NOMO-1 treated with DMSO at 0.1 percent for 48 hours (cell line): ENCODE measurements around the gene CPA5.

Source experiments
- DNase-seq: peaks from one replicate; lab custom pipeline; 2025; ENCODE audit not compliant: unreplicated experiment; lab: John Stamatoyannopoulos, UW

CPA5 gene

DNA sequence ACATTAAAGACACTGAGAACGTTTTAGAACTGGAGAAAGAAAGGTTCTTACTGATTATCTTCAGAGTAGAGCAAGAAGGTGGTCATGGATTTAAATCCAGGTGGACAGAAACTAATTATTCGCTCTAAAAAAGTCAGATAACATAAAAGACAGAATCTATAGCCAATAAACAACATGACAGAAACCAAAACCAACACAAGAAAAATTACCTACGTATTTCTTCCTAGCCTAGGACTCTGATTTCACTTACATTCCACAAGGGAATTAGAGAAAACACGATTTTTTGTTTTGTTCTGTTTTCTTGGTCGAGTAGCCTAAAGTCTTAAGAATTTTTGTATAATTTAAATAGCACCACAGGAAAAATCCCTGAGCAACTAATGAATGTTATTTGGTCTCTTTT, 50.8 kb downstream of the CPA5 start:
- no peak for DNase-seq

DNA sequence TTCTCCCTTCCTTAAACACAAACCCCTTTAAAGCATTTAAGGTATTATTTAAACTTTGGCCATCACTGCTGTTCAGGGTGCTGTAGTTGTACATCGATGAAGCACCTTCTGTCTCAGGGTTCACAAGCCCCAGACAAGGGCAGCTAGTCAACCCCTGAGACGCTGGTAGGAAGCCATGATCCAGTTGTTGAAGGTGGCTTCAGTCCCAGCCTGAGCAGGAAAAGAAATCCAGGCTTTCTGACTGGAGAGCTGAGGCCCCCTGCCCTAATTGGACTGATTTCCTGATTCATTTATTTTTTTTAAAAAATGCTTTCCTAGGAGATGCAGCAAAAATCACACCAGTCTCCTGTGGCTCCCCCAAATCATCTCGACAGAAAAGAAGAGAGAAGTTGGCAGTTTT, 51.5 kb downstream of the CPA5 start:
- no peak for DNase-seq

DNA sequence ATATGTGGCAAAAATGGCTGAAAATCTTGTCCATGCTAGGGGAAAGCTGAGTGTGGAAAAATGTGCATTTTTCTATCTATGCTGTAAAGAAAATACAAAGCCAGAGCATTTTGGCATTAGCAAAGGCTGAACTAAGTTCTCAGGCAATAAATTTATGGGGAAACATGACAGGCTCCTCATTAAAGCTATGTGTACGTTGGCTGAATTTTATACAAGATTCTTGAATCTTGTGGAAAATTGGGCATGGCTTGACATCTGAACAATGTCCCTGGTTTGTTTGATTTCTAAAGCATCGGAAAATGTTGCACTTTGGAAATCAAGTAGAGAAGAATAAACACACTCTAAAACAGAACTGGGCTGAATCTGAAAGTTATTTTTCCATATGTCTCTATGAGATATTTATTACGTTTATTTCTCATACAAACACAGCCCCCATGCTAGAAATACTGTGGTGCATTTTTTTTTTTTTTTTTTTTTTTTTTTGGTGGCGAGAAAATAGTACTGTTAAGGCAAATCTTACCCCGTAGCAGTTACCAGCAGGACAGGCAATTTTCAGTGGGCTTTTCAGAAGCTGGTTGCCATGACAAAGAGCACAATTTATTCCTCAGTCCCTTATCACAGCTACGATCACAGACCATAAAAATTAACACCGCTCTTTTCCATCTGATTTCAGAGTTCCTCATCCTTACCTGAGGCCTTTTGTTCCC, 52.6 kb downstream of the CPA5 start:
- DNase-seq, result no peak

DNA sequence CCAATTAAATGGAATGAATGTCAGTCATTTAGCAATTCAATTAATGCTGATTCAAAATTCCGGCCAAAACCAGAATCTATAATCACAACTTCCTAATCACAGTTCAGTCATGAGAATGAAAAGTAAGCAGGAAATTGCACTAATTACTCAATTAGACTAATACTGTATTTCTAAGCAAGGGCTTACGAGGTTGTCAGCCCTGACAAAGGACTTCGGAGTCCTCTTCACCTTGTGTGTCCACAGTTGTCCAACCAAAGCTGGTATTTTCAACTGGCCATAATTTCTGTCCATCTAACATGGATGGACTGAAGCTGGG, 53.1 kb downstream of the CPA5 start:
- no peak for DNase-seq

DNA sequence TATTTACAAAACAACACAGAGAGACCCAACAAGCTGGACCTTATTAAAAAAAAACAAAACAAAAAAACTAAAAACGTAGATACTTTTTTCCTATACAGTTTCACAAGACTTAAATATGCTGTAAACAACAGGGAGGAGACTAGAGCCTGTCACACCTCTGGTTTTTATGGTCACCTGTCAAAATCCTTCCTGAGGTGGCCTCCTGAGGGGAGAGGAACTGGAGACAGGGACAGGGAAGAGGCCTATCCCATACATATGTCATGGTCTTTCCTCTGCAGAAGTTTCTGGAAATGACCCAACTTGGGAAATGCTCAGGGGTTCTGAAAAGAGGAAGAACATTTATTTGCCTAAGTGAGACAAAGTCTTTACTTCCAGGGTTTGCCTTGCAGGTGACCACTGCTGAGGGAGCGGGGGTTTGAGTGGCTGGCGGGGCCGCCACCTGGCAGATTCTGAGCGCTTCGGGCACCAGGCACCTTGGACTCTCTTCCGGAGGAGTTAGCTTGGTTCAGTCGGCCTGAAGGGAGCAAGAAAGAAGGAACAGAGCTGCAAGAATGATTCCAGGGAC, 54.0 kb downstream of the CPA5 start:
- no peak for DNase-seq

DNA sequence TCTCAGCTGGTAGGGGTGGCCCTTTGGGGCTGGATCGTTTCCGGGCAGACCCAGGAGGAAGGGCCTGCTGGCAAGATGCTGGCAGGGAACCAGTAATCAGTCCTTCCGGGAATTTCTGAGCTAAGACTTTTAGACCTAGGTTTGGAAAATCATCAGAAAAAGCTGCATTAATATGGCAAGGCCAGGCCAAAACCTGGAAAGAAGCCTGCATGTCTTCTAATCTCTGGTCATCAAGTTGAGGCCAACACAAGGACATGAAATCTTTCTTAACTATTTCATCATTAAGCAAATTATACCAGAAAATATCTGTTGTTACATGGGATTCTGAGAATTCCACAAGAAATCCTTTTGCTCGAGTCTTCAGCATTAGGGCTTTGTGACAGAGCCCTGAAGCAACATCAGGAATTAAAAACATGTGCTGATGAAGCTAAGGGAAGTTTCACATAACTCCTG, 55.5 kb downstream of the CPA5 start:
- DNase-seq, result no peak

DNA sequence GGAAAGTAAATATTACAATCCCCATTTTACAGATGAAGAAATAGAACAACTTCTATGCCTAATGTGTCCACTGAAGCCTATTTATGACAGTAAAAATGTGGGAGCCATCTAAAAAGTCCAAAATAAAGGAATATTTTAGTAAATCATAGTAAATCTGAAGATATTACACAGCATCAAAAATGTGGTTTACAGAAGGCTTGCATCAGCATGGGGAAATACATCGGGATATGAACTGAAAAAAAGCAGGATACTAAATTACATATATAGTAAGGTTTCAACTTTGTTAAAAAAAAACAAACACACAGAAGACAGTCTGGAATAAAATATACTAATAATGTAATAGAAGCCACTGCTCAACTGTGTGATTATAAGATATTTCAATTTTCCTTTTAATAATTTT, 56.5 kb downstream of the CPA5 start:
- no peak for DNase-seq

DNA sequence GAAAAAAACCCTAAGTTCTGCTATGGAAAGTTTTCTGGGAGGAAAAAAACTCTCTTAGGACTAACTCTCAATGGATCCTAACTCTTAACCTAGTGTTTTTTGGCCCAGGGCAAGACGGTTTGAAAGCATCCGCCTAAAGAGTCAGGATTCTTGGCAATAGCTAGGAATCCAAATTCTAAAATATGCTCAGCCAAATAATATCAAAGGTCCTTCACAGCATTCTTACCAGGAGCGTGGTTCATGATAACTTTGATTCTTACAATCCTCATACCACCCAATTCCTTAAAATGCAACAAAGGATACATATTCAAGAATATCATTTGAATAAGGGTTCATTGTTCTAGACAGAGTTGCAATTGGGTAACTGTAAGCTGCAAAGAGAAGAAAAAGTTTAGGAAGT, 57.0 kb downstream of the CPA5 start:
- no peak for DNase-seq

DNA sequence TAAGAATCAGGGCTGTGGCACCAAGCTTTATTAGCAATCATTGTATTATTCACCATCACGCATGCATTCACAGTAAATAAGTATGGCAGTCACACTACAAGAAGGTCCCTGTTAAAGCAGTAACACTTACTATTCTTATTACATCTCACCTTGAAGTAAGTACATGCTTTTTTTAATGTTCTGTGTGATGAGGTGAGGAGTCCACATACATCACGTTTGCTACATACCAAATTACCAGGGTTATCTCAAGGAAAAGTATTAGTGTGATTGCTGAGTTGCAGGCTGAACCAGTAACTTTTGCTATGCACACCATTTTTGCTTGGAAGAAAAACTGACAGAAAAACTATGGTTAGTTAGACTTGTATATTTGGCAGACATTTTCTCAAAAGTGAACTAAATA, 60.4 kb downstream of the CPA5 start:
- DNase-seq, result no peak

DNA sequence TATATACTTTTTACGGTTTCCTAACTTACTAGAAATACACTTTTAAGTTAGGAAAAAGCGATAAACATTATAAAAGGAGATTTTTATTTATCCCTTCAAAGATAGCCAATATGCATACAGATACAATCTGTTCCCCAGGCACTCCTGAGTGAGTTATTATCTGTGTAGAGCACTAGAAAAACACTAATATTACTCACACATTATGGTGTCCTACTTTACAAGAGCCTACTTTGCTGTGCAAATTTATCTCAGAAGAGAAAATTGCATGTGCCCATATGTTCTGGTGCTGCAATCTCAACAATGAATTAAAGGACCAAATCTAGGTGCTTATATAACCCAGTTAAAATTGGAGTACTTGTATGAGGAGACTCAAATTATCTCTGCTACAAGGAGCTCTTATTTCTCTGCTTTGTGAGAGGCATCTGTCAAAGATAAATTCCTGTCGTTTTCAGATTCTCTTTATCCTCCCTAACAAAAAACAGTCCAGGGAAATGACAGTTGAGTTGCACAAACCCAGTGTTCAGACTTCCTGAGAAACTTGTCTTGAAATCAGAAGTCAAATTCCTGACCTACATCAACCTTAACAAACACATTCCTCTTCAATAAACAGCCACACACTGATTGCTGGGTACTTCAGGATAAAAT, 64.6 kb downstream of the CPA5 start:
- DNase-seq, result no peak

DNA sequence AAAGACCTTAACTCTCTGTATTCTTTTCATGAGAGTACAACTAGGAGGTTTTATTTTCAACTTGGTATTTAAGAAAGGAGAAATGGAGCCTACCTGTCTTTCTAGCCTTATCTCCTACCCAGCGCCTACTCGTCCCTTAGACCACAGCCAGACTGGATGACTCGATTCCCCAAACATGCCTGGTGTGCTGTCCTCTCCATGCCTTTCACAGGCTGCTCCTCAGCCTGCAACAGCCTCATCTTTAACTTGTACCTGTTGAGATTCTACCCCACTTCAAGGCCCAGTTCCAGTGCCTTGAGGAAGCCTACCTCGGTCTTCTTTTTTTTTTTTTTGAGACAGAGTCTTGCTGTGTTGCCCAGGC, 65.1 kb downstream of the CPA5 start:
- DNase-seq, result no peak

DNA sequence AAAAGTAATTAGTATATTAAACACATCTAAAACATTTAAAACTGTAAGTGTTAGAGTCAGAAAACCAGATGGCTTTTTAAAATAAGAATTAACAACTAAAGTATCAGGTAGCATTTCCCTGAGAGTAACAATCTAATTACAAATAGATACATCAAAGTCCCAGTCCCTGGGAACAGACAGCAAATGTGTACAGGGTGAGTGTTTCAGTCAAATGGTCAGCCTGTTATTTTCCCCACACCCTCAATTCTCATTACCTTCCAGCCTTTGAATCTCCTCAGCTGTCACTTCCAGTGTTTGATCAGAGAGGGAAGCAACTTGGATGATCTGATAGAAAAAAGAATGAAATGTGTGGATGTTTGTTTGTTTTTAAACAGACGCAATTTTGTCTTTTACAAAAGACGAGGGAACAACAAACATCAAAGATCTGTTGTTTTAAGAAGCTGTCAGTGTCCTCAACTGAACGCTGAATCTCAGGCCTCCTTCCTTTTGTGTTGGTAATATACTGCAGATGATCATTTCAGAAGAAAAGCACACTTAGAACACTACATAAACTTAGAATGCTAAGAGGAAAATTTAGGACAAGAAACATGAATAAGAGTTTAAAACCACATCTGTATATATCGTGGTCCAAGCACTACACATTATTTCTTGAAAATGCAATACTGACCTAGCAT, 66.4 kb downstream of the CPA5 start:
- DNase-seq, result no peak

DNA sequence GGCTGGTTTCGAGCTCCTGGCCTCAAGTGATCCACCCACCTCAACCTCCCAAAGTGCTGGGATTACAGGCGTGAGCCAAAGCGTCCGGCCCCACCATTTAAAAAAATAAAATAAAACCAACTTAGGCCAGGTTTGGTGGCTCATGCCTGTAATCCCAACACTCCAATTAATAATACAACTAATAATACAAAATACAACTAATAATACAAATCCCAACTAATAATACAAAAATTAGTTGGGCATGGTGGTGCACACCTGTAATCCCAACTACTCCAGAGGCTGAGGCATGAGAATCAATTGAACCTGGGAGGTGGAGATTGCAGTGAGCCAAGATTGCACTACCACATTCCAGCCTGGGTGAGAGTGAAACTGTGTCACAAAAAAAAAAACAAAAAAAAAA, 68.6 kb downstream of the CPA5 start:
- no peak for DNase-seq

DNA sequence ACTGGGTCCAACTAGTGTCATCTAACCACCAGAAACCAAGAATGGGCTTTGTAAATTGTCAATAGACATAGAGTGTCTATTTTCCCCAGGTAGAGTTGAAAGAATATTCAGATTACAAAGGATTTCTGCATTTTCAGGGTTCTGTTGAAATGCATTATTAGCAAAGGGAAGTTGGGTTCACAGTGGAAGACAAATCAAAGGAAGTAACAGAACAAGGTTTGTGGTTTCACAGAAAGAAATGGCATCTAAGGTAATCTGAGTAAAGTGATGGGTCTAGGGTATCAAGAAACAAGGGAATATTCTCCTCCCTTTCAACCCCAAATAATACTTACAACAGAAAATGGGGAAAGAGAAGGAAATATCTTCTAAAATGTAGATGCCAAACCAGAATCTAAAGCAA, 70.4 kb downstream of the CPA5 start:
- DNase-seq, result no peak

DNA sequence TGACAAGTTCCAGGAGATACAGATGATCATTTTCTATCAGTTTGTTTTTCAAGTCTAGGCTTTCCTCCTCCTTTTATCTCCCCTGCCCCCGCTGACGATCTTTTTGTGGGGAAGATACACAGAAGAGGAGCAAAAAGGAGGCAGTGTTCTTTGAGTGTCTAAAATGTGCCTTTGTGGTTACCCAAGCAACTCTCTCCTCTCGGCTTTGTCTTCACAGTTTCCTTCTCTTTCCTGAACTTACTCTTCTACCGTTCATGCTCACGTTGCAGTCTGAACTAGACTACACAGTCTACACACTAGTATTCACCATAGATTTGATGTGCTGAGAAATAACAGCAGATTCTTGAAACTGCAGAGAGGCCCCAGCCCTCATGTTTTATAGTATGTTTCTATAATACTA, 72.6 kb downstream of the CPA5 start:
- DNase-seq, result no peak

DNA sequence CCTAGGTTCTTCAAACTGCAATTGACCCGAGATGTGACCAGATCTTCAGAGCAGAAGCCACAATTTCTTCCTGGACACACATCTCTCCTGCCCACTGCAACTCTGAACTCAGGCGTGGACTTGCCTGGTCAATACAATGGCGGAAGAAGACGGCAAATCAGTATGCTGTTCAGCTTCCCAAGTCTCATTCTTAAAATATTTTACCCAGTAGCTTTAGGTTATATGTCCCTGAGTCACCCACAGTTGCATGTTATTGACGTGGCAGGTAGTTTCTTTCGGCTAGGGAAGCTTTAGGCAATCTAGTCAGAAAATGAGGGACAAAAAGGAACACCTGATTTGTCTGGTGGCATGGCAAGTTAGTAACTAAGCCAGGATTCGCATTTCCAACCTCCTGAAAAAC, 73.7 kb downstream of the CPA5 start:
- no peak for DNase-seq
